Esophagus muscularis mucosa (tissue), 4 donors: ENCODE data around the gene TWIST1. TPM values are rescaled to one million over a fixed set of nuclear protein-coding genes. Genes with fewer than 3 reads are reported as not detected.

Experiments
- DNase-seq: peaks from one replicate; pipeline ENCODE4 v3.0.0-alpha.2; 2017; ENCODE audit errors: extremely low spot score
- H3K27ac ChIP-seq, 4 donors: fragments of 200-600 bp; sonication (generic); replicated peaks in 1 of 4; 1 replicate in 3 of 4; 2 replicates in 1 of 4; pipeline ENCODE4 v1.5.1; 2016 to 2019; ENCODE audit warnings: mild to moderate bottlenecking in 1 of 4
- H3K27me3 ChIP-seq, 4 donors: fragments of 200-600 bp; sonication (generic); one replicate each; pipeline versions ENCODE4 v1.5.1 to v1.6.0; 2016 to 2019
- H3K36me3 ChIP-seq, 4 donors: fragments of 200-600 bp; sonication (generic); one replicate each; pipeline ENCODE4 v1.5.1; 2016 to 2019
- H3K4me1 ChIP-seq, 4 donors: fragments of 200-600 bp; sonication (generic); one replicate each; pipeline ENCODE4 v1.5.1; 2016 to 2019
- H3K4me3 ChIP-seq, 4 donors: fragments of 200-600 bp; sonication (generic); 1 replicate in 2 of 4; 2 replicates in 2 of 4; pipeline ENCODE4 v1.5.1; 2016 to 2019; ENCODE audit warnings: mild to moderate bottlenecking in 4 of 4, moderate library complexity in 1 of 4
- H3K9me3 ChIP-seq, 4 donors: fragments of 200-600 bp; sonication (generic); 1 replicate in 3 of 4; 2 replicates in 1 of 4; pipeline ENCODE4 v1.5.1; 2016 to 2019
- EP300 ChIP-seq: sonication (generic); formaldehyde crosslinking; IDR thresholded peaks from one replicate; pipeline ENCODE4 v1.6.1; 2017; ENCODE audit warnings: antibody characterized with exemption
- POLR2A ChIP-seq: fragments of 450-650 bp; IDR thresholded peaks from one replicate; pipeline ENCODE4 v1.6.1; 2017; ENCODE audit warnings: antibody characterized with exemption, moderate library complexity, mild to moderate bottlenecking, low read depth
- POLR2AphosphoS5 ChIP-seq, 2 donors: sonication (generic); formaldehyde crosslinking; IDR thresholded peaks; one replicate each; pipeline ENCODE4 v1.6.1; 2017; ENCODE audit warnings: antibody characterized with exemption in 2 of 2
- WGBS: methylation state at CpG from one replicate; pipeline ENCODE4 v1.1.5; 2018; 5-methylcytosine and 5-hydroxymethylcytosine counted together
- intact Hi-C: fragments of 100-400 bp; cut with DNase I; formaldehyde crosslinking; loops from one replicate; pipeline ENCODE4 v1.15.1; 2023
- total RNA-seq, 4 donors: library from RNA; depleted of rRNA; stranded (reverse); fragments of >200 nt; gene quantifications; one replicate each; pipeline versions ENCODE4 v1.1.0 to v1.2.1, GENCODE V29; 2016
- TF ChIP-seq, protein P1 (sequence below), 3 experiments: fragments of 200-600 bp in 2 of 3; fragments of 450-650 bp in 1 of 3; sonication (generic) in 2 of 3; IDR thresholded peaks; one replicate each; pipeline ENCODE4 v1.5.1; 2017 to 2019; ENCODE audit warnings: antibody characterized with exemption in 3 of 3, mild to moderate bottlenecking in 2 of 3, moderate library complexity in 1 of 3

TWIST1 gene
- total RNA-seq, 4 donors from 2014 or later: 15.6 to 18.3 (median 16.1) TPM

DNA sequence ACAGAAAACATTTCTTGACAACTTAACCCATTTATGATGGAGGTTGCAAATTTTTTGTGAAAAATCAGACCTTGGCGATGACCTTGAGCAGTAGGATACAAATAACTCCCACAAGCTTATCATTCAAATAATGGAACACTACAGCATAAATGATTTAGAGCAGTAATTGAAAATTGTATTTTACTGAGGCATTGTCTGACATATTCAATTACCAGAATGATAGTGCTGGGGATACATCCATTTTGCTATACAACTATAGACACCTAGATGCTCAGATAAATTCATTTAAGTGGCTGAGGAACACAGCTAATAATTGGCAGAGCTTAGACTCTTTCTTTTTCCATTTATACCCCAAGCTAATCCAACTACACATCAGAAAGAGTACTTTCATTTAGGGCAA is 18.9 kb downstream of the TWIST1 start:
- intact Hi-C loops: no loop called here
- no peaks in the 10 kb centered on the region for H3K9me3 ChIP-seq

DNA sequence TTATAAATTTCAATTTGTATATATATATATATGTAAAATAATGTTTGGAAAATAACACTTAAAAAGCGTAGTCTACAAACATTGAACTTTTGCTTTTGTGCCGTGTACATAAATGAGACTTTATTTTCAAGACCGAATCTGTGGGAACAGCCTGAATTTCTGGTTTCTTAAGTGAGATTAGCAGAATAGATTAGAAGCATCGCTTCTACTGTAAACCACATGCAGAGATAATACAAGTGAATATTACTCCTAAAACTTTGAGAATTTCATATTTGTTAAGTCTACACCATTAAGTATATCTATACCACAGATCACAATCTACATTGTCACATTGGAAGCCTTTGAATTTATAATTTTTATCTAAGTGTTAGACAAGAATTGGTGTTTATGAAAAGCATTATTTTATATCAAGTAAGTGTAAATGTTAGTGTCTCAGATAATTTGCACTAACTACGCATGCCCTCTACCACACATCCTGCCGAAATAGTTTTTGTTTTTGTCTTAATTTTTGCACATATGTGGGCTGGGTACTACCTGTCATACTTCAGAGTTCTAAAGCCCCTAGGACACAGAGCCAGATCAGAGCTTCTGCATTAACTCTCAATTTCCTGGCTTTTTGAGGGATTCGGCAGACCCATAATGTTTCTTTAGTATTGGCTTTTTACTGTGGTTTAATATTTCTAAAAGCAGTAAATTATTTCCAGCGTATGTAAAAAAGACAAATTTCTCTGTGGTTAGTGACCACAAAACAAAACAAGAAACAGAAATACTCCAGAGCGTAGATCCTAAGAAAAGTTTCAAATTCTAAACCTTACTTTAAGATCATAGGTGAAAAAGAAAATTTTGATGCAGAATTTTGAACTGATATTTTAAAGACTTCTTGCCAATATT is 20.0 kb downstream of the TWIST1 start:
- Histone ChIP-seq H3K36me3 (no peaks in the 10 kb centered on the region), H3K4me1 (no peaks in the 10 kb centered on the region), H3K9me3 (no peaks in the 10 kb centered on the region), H3K4me3 (no peak overlapping the region), H3K27me3 (no peaks in the 10 kb centered on the region), H3K27ac (no peak overlapping the region)
- no peak for DNase-seq
- TF ChIP-seq POLR2A (no peak), EP300 (no peak), POLR2AphosphoS5 (IDR thresholded peaks at IDR 0.05) (no peak)
- TF ChIP-seq, protein P1, sequence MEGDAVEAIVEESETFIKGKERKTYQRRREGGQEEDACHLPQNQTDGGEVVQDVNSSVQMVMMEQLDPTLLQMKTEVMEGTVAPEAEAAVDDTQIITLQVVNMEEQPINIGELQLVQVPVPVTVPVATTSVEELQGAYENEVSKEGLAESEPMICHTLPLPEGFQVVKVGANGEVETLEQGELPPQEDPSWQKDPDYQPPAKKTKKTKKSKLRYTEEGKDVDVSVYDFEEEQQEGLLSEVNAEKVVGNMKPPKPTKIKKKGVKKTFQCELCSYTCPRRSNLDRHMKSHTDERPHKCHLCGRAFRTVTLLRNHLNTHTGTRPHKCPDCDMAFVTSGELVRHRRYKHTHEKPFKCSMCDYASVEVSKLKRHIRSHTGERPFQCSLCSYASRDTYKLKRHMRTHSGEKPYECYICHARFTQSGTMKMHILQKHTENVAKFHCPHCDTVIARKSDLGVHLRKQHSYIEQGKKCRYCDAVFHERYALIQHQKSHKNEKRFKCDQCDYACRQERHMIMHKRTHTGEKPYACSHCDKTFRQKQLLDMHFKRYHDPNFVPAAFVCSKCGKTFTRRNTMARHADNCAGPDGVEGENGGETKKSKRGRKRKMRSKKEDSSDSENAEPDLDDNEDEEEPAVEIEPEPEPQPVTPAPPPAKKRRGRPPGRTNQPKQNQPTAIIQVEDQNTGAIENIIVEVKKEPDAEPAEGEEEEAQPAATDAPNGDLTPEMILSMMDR (IDR thresholded peaks at IDR 0.05): no peak
- intact Hi-C loops: no loop called here
- WGBS: 79% methylated on average over 9 of the region's 9 CpGs

More for the DNA sequence above, 18.9 kb downstream of the TWIST1 start:
- no peak for DNase-seq
- H3K27me3 ChIP-seq: peaks cover 0 to 5% (median 0%) of the 10 kb centered on the region in 4 donors
- H3K4me1 ChIP-seq: no peaks in the 10 kb centered on the region
- no peaks in the 10 kb centered on the region for H3K36me3 ChIP-seq
- TF ChIP-seq, protein P1 (IDR thresholded peaks at IDR 0.05): no peak
- TF ChIP-seq EP300 (no peak), POLR2A (no peak), POLR2AphosphoS5 (IDR thresholded peaks at IDR 0.05) (no peak)
- no peak overlapping the region for H3K27ac ChIP-seq
- no peak overlapping the region for H3K4me3 ChIP-seq
- WGBS: 84% methylated on average over 1 of the region's 1 CpG

DNA sequence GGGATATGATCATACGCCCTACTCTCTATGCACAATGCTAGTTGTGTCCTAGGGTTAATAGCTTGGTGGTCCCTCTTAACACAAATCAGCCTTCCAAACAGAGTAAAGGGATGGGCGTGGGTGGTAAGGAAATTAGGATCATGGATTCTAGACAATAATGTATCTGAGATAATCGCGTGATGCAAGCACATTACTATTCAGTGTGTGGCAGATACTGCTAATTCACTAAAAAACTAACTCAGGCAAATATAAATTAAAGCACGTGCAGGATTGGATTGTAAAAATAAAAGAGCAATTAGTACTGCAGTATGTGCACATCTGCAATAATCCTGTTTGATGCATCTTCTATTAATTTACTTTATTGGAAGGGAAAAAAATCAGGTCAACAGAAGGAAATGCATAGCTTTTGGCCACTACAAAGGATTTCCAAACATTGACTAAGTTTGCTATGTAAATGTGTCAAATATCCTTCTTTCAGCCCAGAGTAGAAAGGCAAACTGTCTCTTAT is 22.0 kb downstream of the TWIST1 start:
- no peak overlapping the region for H3K27ac ChIP-seq
- no peak for DNase-seq
- no peaks in the 10 kb centered on the region for H3K9me3 ChIP-seq
- no peaks in the 10 kb centered on the region for H3K36me3 ChIP-seq
- TF ChIP-seq POLR2AphosphoS5 (IDR thresholded peaks at IDR 0.05): no peak
- TF ChIP-seq, protein P1 (IDR thresholded peaks at IDR 0.05): no peak
- TF ChIP-seq EP300: no peak
- TF ChIP-seq POLR2A: no peak
- 79% methylated on average over 5 of the region's 5 CpGs for WGBS
- no peak overlapping the region for H3K4me3 ChIP-seq
- intact Hi-C loops: no loop called here
- no peaks in the 10 kb centered on the region for H3K27me3 ChIP-seq
- no peaks in the 10 kb centered on the region for H3K4me1 ChIP-seq

DNA sequence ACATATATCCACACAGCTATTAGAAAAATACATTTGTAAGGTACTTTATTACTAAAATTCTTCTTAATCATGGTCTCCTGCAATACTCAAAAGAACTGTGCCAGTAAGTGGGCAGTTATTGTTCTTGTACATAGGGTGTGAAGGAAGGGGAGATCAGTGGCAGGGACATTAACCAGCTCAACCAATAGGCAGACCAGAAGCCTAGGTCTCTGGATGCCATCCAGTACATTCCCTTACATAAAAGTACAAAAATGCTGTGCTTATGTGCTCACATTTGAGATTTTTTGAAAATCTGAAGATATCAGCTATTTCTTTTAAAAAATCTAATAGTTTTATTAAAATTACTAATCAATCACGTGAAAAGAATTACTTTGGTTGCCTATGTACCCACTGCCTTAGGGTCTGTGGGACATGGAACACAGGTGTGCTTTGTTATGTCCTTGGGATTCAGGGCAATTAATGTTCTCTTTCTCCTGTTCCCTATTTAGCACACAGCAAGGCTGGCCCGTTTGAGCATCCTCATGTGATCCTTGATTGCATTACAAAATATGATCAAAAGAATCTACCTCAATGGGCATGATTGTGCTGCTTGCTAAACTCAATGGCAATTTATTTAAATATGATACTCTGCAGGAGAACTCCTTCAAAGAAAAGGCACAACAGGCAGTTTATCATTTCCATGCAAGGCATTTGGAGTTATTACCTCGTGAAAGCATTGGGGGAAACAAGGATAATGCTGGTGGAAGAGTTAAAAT is 22.7 kb downstream of the TWIST1 start:
- TF ChIP-seq, protein P1 (IDR thresholded peaks at IDR 0.05): no peak
- TF ChIP-seq POLR2A (no peak), EP300 (no peak), POLR2AphosphoS5 (IDR thresholded peaks at IDR 0.05) (no peak)
- no peaks in the 10 kb centered on the region for H3K27me3 ChIP-seq
- H3K9me3 ChIP-seq: no peaks in the 10 kb centered on the region
- H3K27ac ChIP-seq: no peak overlapping the region
- no peaks in the 10 kb centered on the region for H3K36me3 ChIP-seq
- intact Hi-C loops: no loop called here
- WGBS: 84% methylated on average over 3 of the region's 3 CpGs
- DNase-seq: no peak
- no peaks in the 10 kb centered on the region for H3K4me1 ChIP-seq
- no peak overlapping the region for H3K4me3 ChIP-seq
